NOMO-1 (cell line): ENCODE measurements around the gene ODF2.
"Not testable (repeated sequence)": the region's sequence is repeated elsewhere in the genome, so short reads cannot be mapped to it uniquely, and the experiment has no call there.

Source experiments
- DNase-seq, 2 experiments: peaks; one replicate each; lab custom pipeline; 2025; ENCODE audit not compliant: unreplicated experiment in 2 of 2; lab: John Stamatoyannopoulos, UW

Gene ODF2

GRCh38 chr9:128455849-128456612, at the start of gene ODF2:
Gene ODF2, plus strand, starts transcription at chr9:128456006. Its CDS starts 86 bp downstream, at chr9:128456092.
- DNase-seq: peak; percentile 93 to 96

DNA sequence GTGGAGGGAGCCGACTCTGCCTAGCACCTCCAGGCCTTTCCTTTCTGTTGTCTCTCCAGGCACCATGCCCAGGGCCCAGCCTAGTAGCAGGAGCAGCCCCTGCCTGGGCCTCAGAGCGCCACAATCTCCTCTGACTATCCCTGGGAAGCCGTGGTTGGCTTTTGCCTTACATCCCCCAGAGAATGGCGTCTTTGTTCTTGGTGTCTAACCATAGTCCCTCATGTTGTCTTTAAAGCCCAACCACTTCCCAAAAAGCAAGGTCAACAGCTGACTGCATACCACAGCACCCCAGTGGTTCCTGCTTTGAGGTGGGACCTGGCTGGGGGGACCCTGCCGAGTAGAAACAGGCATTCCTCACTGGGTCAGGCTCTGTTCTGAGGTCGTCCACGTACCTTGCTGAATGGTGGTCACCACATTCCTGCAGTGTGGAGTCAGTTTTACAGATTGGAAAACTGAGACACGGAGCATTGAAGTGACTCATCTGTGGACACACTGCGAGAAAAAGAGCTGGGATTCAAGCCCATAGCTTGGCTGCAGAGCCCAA, 48.9 kb upstream of the ODF2 start:
- DNase-seq: peak in 1 of 2 experiments; percentile 3

DNA sequence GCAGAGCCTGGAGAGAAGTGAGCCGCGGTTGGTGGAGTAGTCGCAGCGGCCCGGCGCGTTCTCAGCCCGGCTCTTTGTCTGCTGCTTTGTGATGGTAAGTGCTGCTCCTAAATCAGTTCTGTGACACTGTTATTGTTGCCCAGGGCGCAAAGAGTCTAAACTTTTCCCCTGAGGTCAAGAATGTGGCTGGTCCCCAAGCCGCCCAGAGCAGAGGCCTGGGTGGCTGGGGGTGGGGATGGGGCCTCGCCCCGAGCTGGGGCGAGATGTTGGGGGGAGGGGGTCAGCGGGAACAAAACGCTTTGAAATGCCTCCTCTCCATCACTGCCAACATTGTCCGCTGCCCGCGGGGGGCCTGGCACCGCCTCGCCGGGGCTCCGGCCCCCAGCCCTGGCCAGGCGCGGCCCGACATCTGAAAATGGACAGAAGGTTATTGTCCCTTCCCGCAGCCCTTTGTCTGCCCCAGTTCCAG, 46.8 kb upstream of the ODF2 start:
- no peak for DNase-seq

GRCh38 chr9:128409450-128409849, 46.4 kb upstream of the ODF2 start:
- DNase-seq: no peak

GRCh38 chr9:128409978-128410377, 45.8 kb upstream of the ODF2 start:
- DNase-seq: no peak

DNA sequence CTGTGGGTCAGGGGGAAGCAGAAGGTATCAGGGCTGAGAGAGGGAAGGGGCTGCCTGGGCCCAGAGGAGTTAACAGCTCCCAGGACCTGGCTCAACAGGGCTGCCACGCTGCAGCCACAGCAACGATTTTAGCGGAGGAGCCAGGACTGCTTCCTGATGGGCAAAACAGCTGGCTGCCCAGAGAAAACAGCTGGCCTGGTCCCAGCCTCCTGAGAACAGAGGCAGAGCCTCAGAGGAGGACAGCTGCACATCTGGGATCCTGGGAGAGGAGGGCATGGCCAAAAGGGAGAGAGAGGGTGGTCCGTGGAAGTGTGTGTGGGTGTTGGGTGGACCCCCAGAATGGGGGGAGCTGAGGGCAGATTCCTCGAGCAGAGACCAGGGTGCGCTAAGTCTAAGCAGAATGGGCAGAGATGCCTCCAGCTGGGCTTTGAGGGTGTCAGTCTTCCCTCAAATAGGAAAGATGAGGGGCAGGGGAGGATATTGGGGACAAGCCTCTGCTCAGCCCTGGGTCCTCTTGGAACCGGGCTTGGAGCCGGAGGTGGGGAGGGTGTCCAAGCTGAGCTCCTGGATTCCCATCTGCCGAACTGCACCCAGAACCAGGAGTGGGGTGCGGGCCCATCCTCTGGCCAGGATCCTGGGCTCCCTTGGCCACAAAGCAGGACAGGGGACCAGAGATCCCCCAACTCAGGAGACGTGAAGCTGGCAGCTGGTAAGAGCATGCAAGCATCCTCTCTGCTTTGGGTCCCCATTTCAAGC, 44.3 kb upstream of the ODF2 start:
- DNase-seq: no peak

- peak; percentile 13 to 32 for DNase-seq
Measured at GRCh38 chr9:128412120-128412790, 43.6 kb upstream of the ODF2 start.

- DNase-seq: not testable (repeated sequence)
Measured at GRCh38 chr9:128413728-128414127, 42.1 kb upstream of the ODF2 start.

DNA sequence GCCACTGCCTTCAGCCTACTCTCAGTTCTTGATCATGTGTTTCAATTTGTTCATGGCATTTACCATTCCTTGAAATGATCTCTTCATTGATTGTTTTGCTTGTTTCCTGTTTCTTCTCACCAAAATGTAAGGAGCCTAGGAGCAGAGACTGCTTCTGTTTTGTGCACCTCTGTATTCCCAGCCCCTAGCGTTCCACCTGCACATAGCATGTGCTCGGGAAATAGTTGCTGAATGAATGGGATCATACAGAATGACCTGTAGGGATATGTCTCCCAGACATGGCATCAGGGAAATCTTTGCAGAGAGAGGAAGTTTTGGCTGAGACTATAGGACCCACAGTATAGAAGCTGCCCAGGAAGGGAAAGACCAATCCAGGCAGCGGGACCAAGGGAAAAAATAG, 41.3 kb upstream of the ODF2 start:
- no peak for DNase-seq

- DNase-seq: no peak
Measured at GRCh38 chr9:128415281-128415680, 40.5 kb upstream of the ODF2 start.

DNA sequence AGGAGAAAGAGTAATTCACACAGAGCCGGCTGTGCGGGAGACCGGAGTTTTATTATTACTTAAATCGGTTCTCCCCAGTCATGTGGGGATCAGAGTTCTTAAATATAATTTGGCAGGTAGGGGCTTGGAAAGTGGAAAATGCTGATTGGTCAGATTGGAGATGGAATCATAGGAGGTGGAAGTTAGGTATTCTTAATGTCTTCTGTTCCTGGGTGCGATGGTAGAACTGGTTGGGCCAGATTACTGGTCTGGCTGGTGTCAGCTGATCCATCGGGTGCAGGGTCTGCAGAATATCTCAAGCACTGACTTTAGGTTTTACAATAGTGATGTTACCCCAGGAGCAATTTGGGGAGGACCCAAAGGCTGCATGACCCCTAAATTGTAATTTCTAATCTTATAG, 39.8 kb upstream of the ODF2 start:
- DNase-seq: no peak

GRCh38 chr9:128416432-128417019, 39.3 kb upstream of the ODF2 start:
- peak; percentile 15 to 22 for DNase-seq

GRCh38 chr9:128419061-128419925, 36.5 kb upstream of the ODF2 start:
- DNase-seq: no peak

GRCh38 chr9:128420060-128420650, 35.7 kb upstream of the ODF2 start:
- peak; percentile 65 to 75 for DNase-seq

DNA sequence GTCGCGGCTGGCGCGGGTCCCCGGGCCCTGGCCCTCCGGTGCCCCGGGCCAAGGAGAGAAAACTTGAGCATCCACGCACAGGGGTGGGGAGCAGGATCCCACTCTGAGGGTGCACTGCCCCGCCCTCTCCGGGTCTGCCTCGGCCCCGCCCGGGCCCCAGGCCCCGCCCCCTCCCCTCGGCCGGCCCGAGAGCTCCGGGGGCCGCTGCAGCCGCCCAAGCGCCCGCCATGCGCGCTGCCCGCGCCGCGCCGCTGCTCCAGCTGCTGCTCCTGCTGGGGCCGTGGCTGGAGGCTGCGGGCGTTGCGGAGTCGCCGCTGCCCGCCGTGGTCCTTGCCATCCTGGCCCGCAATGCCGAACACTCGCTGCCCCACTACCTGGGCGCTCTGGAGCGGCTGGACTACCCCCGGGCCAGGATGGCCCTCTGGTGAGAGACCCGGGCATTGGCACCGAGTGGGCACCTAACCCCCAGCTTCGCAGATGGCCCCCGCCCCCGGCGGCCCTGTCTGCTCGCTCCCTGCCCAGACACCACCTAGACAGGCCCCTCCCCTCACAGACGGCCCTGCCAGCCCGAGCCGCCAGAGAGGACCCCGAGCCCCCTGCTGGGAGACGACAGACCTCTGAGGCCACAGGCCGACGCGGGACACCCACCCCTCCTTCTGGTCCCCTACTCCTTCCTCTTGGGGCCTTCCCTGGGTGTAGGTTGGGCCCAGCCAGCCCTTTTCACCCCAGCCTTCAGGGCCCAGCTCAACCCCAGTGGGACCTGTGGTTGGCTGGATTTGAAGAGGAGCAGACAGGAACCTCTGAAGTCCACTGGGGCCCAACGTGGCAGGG, 34.9 kb upstream of the ODF2 start, which contains the start of gene CERCAM:
CERCAM (plus strand) TSS at position 207 of the 831 bp plus-strand sequence; CDS start at position 228, 21 bp downstream.
- peak; percentile 35 to 43 for DNase-seq

DNA sequence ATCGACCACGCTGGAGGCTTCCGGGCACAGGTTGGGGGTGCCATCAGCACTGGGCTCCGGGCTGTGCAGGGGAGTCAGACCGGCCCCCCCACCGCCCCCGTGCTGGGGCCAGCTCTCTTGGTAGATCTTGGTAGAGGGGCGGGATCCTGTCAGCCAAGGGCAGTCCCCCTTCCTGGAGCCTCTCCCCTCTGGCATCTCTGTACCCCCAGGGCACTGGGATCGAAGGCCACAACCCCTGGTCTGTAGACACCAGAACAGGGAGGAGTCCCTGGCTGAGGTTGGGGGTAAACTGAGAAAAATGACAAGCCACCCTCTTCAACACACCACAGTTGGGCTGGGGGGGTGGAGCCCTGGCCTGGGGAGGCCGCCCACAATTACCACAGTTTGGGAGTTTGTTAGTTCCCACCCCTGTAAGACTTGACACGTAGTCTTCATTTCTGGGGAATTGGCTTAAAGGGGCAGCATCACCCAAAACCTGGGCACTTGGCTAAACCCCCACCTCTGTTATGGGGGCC, 34.3 kb upstream of the ODF2 start:
- DNase-seq: peak; percentile 9 to 14

GRCh38 chr9:128422022-128422782, 33.6 kb upstream of the ODF2 start:
- DNase-seq: not testable (repeated sequence)
